Keratinocyte (primary cell): Measurements from ENCODE around the gene FHOD3. TPM values are rescaled to one million over a fixed set of nuclear protein-coding genes. Genes with fewer than 3 reads are reported as not detected.

Experiments
- DNase-seq: peaks from one replicate; pipeline ENCODE4 v3.0.0-alpha.2; 2011; ENCODE audit warnings: low read depth, missing footprints, low spot score
- FAIRE-seq: peaks from 2 replicates; lab custom pipeline; 2011; peaks lifted over from hg19 to GRCh38; lab: Jason Lieb, UNC
- H2AFZ ChIP-seq: 2 replicates; pipeline ENCODE4 v1.6.0; 2012; ENCODE audit warnings: low read length, control low read depth, inconsistent platforms; ENCODE audit not compliant: control insufficient read depth
- H3K27ac ChIP-seq: 2 replicates; pipeline ENCODE4 v1.5.1; 2011; ENCODE audit warnings: low read length; ENCODE audit not compliant: control insufficient read depth, insufficient read depth
- H3K27me3 ChIP-seq: 3 replicates; pipeline ENCODE4 v1.6.0; 2011; ENCODE audit warnings: low read length; ENCODE audit not compliant: control insufficient read depth, insufficient read depth; ENCODE audit errors: extremely low read depth
- H3K36me3 ChIP-seq, 2 experiments: 2 replicates in 1 of 2; 3 replicates in 1 of 2; pipeline ENCODE4 v1.5.1; 2011; ENCODE audit warnings: low read length in 2 of 2, mild to moderate bottlenecking in 1 of 2; ENCODE audit not compliant: control insufficient read depth in 2 of 2, insufficient read depth in 2 of 2; ENCODE audit errors: extremely low read depth in 1 of 2
- H3K4me1 ChIP-seq: 3 replicates; pipeline ENCODE4 v1.5.1; 2011; ENCODE audit warnings: low read length; ENCODE audit not compliant: control insufficient read depth, insufficient read depth; ENCODE audit errors: extremely low read depth
- H3K4me2 ChIP-seq: 3 replicates; pipeline ENCODE4 v1.6.0; 2011; ENCODE audit warnings: low read depth, low read length; ENCODE audit not compliant: control insufficient read depth, insufficient read depth; ENCODE audit errors: extremely low read depth
- H3K4me3 ChIP-seq, 3 experiments: fragments of 200-600 bp in 1 of 3; sonication (generic) in 1 of 3; 2 replicates in 2 of 3; 3 replicates in 1 of 3; pipeline ENCODE4 v1.5.1; 2011 to 2016; ENCODE audit warnings: low read length in 3 of 3, mild to moderate bottlenecking in 3 of 3, control low read depth in 2 of 3, inconsistent platforms in 1 of 3, low read depth in 1 of 3, mixed read lengths in 1 of 3, mixed run types in 1 of 3, moderate library complexity in 1 of 3; ENCODE audit not compliant: control insufficient read depth in 2 of 3, insufficient read depth in 2 of 3; ENCODE audit errors: extremely low read depth in 1 of 3
- H3K79me2 ChIP-seq: 2 replicates; pipeline ENCODE4 v1.6.0; 2012; ENCODE audit warnings: low read length; ENCODE audit not compliant: control insufficient read depth, insufficient read depth
- H3K9ac ChIP-seq: 3 replicates; pipeline ENCODE4 v1.6.0; 2011; ENCODE audit warnings: low read length; ENCODE audit not compliant: control insufficient read depth, insufficient read depth; ENCODE audit errors: extremely low read depth
- H3K9me1 ChIP-seq: 3 replicates; pipeline ENCODE4 v1.6.0; 2011; ENCODE audit warnings: low read length; ENCODE audit not compliant: control insufficient read depth, insufficient read depth; ENCODE audit errors: extremely low read depth
- H3K9me3 ChIP-seq: 2 replicates; pipeline ENCODE4 v1.5.1; 2012; ENCODE audit warnings: low read depth, low read length; ENCODE audit not compliant: control insufficient read depth
- H4K20me1 ChIP-seq: 3 replicates; pipeline ENCODE4 v1.6.0; 2011; ENCODE audit warnings: low read length; ENCODE audit not compliant: control insufficient read depth, insufficient read depth; ENCODE audit errors: extremely low read depth
- EZH2 ChIP-seq: IDR thresholded peaks from one replicate; pipeline ENCODE4 v1.6.1; 2012; ENCODE audit warnings: inconsistent platforms, mild to moderate bottlenecking, low read length, moderate library complexity
- dilution Hi-C: fragments of 300-500 bp; cut with MboI; formaldehyde crosslinking; loops from one replicate; pipeline ENCODE4 v1.7.0; 2020; ENCODE audit warnings: low sequenced_read_pairs; ENCODE audit not compliant: extremely low pct_ligation_motif_present
- polyA plus RNA-seq, 5 experiments: library from polyadenylated mRNA; depleted of rRNA in 3 of 5; stranded (reverse) in 3 of 5; stranded (forward) in 1 of 5; unstranded in 1 of 5; fragments of >200 nt; gene quantifications; 1 replicate in 1 of 5; 2 replicates in 3 of 5; 3 replicates in 1 of 5; pipeline versions ENCODE4 v1.2.1 to v1.2.3, GENCODE V29; 2011 to 2012; ENCODE audit warnings: missing spikeins in 2 of 5, low read depth in 1 of 5, low replicate concordance in 1 of 5
- TF ChIP-seq, protein P1 (sequence below), 3 experiments: IDR thresholded peaks in 1 of 3; conservative IDR thresholded peaks in 1 of 3; optimal IDR thresholded peaks in 1 of 3; 2 replicates in 2 of 3; 3 replicates in 1 of 3; pipeline versions ENCODE3 to v1.5.1; 2011; ENCODE audit warnings: low read length in 3 of 3, mild to moderate bottlenecking in 3 of 3, moderate library complexity in 2 of 3, control low read depth in 1 of 3, inconsistent platforms in 1 of 3; ENCODE audit not compliant: insufficient read depth in 2 of 3; ENCODE audit errors: extremely low read depth in 1 of 3

Gene FHOD3
- polyA plus RNA-seq, 1 donor (not counting 4 experiments of a cell fraction or from before 2014, with no cell fraction given), result 7.7 TPM

- H3K4me2 ChIP-seq, result no peak overlapping the region
- FAIRE-seq, result no peak
These were observed 237.9 kb downstream of the FHOD3 start for GRCh38 chr18:36535202-36535935.

DNA sequence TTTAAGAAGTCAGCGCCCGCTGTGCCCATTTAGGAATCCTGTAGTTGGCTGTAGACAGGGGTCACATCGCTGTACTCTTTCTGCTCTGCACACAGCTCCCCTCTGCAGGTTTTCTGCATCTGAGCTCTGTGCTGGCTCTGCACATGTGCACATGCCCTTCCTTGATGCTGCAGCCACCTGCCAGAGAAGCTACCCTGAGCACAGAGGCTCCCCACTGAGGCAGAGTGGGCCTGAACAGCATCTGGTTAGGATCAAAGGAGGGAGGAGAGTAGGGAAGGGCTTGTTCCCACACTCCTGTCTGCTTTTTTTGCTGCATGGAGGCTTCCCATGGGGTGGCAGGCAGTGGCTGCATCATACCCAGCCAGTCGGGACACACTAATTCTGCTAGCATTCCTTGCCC is 238.9 kb downstream of the FHOD3 start:
- H3K27me3 ChIP-seq, result no peaks in the 10 kb centered on the region
- DNase-seq, result no peak
- no peaks in the 10 kb centered on the region for H3K79me2 ChIP-seq
- H3K27ac ChIP-seq, result no peak overlapping the region
- no peak for FAIRE-seq
- no peak overlapping the region for H2AFZ ChIP-seq
- no peak overlapping the region for H3K4me3 ChIP-seq
- H3K36me3 ChIP-seq, result no peaks in the 10 kb centered on the region
- no peak overlapping the region for H3K4me2 ChIP-seq
- dilution Hi-C loops, result no loop called here
- no peak overlapping the region for H3K9ac ChIP-seq
- H3K9me3 ChIP-seq, result no peaks in the 10 kb centered on the region
- TF ChIP-seq, protein P1, sequence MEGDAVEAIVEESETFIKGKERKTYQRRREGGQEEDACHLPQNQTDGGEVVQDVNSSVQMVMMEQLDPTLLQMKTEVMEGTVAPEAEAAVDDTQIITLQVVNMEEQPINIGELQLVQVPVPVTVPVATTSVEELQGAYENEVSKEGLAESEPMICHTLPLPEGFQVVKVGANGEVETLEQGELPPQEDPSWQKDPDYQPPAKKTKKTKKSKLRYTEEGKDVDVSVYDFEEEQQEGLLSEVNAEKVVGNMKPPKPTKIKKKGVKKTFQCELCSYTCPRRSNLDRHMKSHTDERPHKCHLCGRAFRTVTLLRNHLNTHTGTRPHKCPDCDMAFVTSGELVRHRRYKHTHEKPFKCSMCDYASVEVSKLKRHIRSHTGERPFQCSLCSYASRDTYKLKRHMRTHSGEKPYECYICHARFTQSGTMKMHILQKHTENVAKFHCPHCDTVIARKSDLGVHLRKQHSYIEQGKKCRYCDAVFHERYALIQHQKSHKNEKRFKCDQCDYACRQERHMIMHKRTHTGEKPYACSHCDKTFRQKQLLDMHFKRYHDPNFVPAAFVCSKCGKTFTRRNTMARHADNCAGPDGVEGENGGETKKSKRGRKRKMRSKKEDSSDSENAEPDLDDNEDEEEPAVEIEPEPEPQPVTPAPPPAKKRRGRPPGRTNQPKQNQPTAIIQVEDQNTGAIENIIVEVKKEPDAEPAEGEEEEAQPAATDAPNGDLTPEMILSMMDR (optimal IDR thresholded peaks at IDR 0.05 in 1 of 3, IDR thresholded peaks at IDR 0.05 in 1 of 3, conservative IDR thresholded peaks at IDR 0.05 in 1 of 3; ENCODE audit: extremely low read depth in 1 of 3, insufficient read depth in 2 of 3, low read length in 3 of 3), result no peak
- no peak for TF ChIP-seq EZH2
- H3K9me1 ChIP-seq, result no peaks in the 10 kb centered on the region
- no peaks in the 10 kb centered on the region for H4K20me1 ChIP-seq
- H3K4me1 ChIP-seq, result peaks cover 24% of the 10 kb centered on the region

More at GRCh38 chr18:36535202-36535935, 237.9 kb downstream of the FHOD3 start:
- H3K9ac ChIP-seq, result no peak overlapping the region
- no peak overlapping the region for H3K4me3 ChIP-seq
- peaks cover 27% of the 10 kb centered on the region for H3K4me1 ChIP-seq
- dilution Hi-C loops, result no loop called here
- H3K9me1 ChIP-seq, result no peaks in the 10 kb centered on the region
- TF ChIP-seq EZH2, result no peak
- TF ChIP-seq, protein P1 (optimal IDR thresholded peaks at IDR 0.05 in 1 of 3, IDR thresholded peaks at IDR 0.05 in 1 of 3, conservative IDR thresholded peaks at IDR 0.05 in 1 of 3; ENCODE audit: extremely low read depth in 1 of 3, insufficient read depth in 2 of 3, low read length in 3 of 3), result no peak
- no peaks in the 10 kb centered on the region for H3K79me2 ChIP-seq
- no peak overlapping the region for H2AFZ ChIP-seq
- DNase-seq, result no peak
- no peaks in the 10 kb centered on the region for H4K20me1 ChIP-seq
- H3K27ac ChIP-seq, result no peak overlapping the region
- H3K27me3 ChIP-seq, result no peaks in the 10 kb centered on the region
- H3K9me3 ChIP-seq, result no peaks in the 10 kb centered on the region
- no peaks in the 10 kb centered on the region for H3K36me3 ChIP-seq
